SK-N-SH (cell line): ENCODE data around the gene RNF13. TPM values are rescaled to one million over a fixed set of nuclear protein-coding genes. Genes with fewer than 3 reads are reported as not detected.

ENCODE experiments used
- CHD2 ChIP-seq: fragments of 150-350 bp; IDR thresholded peaks from 2 replicates; pipeline ENCODE4 v1.6.1; 2018; ENCODE audit warnings: low read length; ENCODE audit not compliant: partially characterized antibody
- ELF1 ChIP-seq: IDR thresholded peaks from 2 replicates; pipeline ENCODE4 v1.4.0; 2012
- EP300 ChIP-seq, 2 experiments: IDR thresholded peaks; 2 replicates each; pipeline versions ENCODE4 v1.4.0 to v1.6.1; 2012; ENCODE audit warnings: borderline replicate concordance in 1 of 2, low read depth in 1 of 2, low read length in 1 of 2
- FOXM1 ChIP-seq: IDR thresholded peaks from 2 replicates; pipeline ENCODE4 v1.4.0; 2012; ENCODE audit warnings: low read depth, mild to moderate bottlenecking
- GABPA ChIP-seq: IDR thresholded peaks from 2 replicates; pipeline ENCODE4 v1.4.0; 2012; ENCODE audit warnings: low read depth, mild to moderate bottlenecking
- MEF2A ChIP-seq: IDR thresholded peaks from 2 replicates; pipeline ENCODE4 v1.4.0; 2012; ENCODE audit warnings: low read depth, borderline replicate concordance
- MXI1 ChIP-seq: IDR thresholded peaks from 2 replicates; pipeline ENCODE4 v1.6.1; 2012; ENCODE audit warnings: mild to moderate bottlenecking, low read depth, low read length, improper control_type of control experiment
- POLR2AphosphoS5 ChIP-seq: IDR thresholded peaks from 2 replicates; pipeline ENCODE4 v1.6.1; 2012; ENCODE audit warnings: low read depth, low read length
- RAD21 ChIP-seq: IDR thresholded peaks from 2 replicates; pipeline ENCODE4 v1.6.1; 2012; ENCODE audit warnings: mild to moderate bottlenecking, low read length
- RCOR1 ChIP-seq: fragments of 150-350 bp; IDR thresholded peaks from 2 replicates; pipeline ENCODE4 v1.6.1; 2017; ENCODE audit warnings: antibody characterized with exemption, low read length
- RFX5 ChIP-seq: IDR thresholded peaks from 2 replicates; pipeline ENCODE4 v1.6.1; 2012; ENCODE audit warnings: mild to moderate bottlenecking, improper control_type of control experiment, low read length
- RXRA ChIP-seq: IDR thresholded peaks from 2 replicates; pipeline ENCODE4 v1.4.0; 2012; ENCODE audit warnings: low read depth, mild to moderate bottlenecking, borderline replicate concordance
- TAF1 ChIP-seq: IDR thresholded peaks from 2 replicates; pipeline ENCODE4 v1.6.1; 2012; ENCODE audit warnings: low read depth, mild to moderate bottlenecking, low read length, moderate library complexity, borderline replicate concordance
- TCF12 ChIP-seq: IDR thresholded peaks from 2 replicates; pipeline ENCODE4 v1.4.0; 2012
- YY1 ChIP-seq: IDR thresholded peaks from 2 replicates; pipeline ENCODE4 v1.4.0; 2012; ENCODE audit warnings: low read depth, mild to moderate bottlenecking
- polyA plus RNA-seq, 3 experiments: library from polyadenylated mRNA; depleted of rRNA; stranded (reverse); fragments of >200 nt; gene quantifications; 2 replicates each; pipeline ENCODE4 v1.2.3, GENCODE V29; 2012
- TF ChIP-seq, protein P1 (sequence below): IDR thresholded peaks from 2 replicates; pipeline ENCODE4 v1.4.0; 2012; ENCODE audit warnings: low read depth, borderline replicate concordance
- TF ChIP-seq, protein P2 (sequence below): fragments of 150-350 bp; IDR thresholded peaks from 2 replicates; pipeline ENCODE4 v1.6.1; 2017; ENCODE audit warnings: antibody characterized with exemption, low read length, low read depth, borderline replicate concordance
- TF ChIP-seq, protein P3 (sequence below): IDR thresholded peaks from 2 replicates; pipeline ENCODE4 v1.4.0; 2012; ENCODE audit warnings: low read depth
- TF ChIP-seq, protein P4 (sequence below): fragments of 150-350 bp; IDR thresholded peaks from 2 replicates; pipeline ENCODE4 v1.6.1; 2016; ENCODE audit warnings: mild to moderate bottlenecking, low read depth, low read length
- TF ChIP-seq, protein P5 (sequence below): IDR thresholded peaks from 2 replicates; pipeline ENCODE4; 2012
- TF ChIP-seq, protein P6 (sequence below): IDR thresholded peaks from 2 replicates; pipeline ENCODE4 v1.4.0; 2012; ENCODE audit warnings: low read depth, borderline replicate concordance

Gene RNF13
- polyA plus RNA-seq, 1 of the 3 experiments (the other 2 are of a cell fraction): 14.9 TPM

DNA sequence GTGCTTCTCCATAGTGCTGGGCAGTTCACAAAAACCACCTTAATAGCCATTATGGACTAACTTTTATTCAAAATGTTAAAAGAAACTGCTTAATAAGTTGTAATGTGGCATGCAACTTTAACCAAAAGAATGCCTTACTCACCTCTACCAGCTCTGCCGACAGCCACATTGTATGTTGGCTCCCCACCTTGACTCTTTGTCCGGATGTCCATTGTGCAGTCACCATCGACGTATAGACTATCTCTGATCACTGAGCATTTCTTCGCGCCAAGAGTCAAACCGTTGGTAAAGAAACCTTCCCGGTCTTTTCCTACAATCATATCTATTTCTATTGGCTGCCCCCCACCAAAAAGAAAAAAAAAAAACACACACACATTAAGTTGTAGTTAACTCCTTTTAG is 155.2 kb downstream of the RNF13 start (continued):
- TF ChIP-seq, protein P1, sequence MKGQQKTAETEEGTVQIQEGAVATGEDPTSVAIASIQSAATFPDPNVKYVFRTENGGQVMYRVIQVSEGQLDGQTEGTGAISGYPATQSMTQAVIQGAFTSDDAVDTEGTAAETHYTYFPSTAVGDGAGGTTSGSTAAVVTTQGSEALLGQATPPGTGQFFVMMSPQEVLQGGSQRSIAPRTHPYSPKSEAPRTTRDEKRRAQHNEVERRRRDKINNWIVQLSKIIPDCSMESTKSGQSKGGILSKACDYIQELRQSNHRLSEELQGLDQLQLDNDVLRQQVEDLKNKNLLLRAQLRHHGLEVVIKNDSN: no peak
- TF ChIP-seq RCOR1 (no peak), YY1 (no peak), MXI1 (no peak; the same call in 1 of the 2 replicates), TAF1 (no peak), RFX5 (no peak), ELF1 (no peak), RXRA (no peak), MEF2A (no peak), GABPA (no peak), EP300 (IDR thresholded peaks at IDR 0.05; ENCODE audit: borderline replicate concordance in 1 of 2, low read depth in 1 of 2, low read length in 1 of 2) (no peak), POLR2AphosphoS5 (0 out of 2 replicates have a peak, but pooled peaks have one; percentile 15), RAD21 (0 out of 2 replicates have a peak, but pooled peaks have one; percentile 1), TCF12 (no peak), CHD2 (no peak), FOXM1 (no peak)
- TF ChIP-seq, protein P2, sequence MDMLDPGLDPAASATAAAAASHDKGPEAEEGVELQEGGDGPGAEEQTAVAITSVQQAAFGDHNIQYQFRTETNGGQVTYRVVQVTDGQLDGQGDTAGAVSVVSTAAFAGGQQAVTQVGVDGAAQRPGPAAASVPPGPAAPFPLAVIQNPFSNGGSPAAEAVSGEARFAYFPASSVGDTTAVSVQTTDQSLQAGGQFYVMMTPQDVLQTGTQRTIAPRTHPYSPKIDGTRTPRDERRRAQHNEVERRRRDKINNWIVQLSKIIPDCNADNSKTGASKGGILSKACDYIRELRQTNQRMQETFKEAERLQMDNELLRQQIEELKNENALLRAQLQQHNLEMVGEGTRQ: no peak
- TF ChIP-seq, protein P3, sequence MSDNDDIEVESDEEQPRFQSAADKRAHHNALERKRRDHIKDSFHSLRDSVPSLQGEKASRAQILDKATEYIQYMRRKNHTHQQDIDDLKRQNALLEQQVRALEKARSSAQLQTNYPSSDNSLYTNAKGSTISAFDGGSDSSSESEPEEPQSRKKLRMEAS: peak; percentile 43; the same call in 1 of the 2 replicates
- TF ChIP-seq, protein P4, sequence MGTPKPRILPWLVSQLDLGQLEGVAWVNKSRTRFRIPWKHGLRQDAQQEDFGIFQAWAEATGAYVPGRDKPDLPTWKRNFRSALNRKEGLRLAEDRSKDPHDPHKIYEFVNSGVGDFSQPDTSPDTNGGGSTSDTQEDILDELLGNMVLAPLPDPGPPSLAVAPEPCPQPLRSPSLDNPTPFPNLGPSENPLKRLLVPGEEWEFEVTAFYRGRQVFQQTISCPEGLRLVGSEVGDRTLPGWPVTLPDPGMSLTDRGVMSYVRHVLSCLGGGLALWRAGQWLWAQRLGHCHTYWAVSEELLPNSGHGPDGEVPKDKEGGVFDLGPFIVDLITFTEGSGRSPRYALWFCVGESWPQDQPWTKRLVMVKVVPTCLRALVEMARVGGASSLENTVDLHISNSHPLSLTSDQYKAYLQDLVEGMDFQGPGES: no peak
- TF ChIP-seq, protein P5, sequence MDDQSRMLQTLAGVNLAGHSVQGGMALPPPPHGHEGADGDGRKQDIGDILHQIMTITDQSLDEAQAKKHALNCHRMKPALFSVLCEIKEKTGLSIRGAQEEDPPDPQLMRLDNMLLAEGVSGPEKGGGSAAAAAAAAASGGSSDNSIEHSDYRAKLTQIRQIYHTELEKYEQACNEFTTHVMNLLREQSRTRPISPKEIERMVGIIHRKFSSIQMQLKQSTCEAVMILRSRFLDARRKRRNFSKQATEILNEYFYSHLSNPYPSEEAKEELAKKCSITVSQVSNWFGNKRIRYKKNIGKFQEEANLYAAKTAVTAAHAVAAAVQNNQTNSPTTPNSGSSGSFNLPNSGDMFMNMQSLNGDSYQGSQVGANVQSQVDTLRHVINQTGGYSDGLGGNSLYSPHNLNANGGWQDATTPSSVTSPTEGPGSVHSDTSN: no peak
- TF ChIP-seq, protein P6, sequence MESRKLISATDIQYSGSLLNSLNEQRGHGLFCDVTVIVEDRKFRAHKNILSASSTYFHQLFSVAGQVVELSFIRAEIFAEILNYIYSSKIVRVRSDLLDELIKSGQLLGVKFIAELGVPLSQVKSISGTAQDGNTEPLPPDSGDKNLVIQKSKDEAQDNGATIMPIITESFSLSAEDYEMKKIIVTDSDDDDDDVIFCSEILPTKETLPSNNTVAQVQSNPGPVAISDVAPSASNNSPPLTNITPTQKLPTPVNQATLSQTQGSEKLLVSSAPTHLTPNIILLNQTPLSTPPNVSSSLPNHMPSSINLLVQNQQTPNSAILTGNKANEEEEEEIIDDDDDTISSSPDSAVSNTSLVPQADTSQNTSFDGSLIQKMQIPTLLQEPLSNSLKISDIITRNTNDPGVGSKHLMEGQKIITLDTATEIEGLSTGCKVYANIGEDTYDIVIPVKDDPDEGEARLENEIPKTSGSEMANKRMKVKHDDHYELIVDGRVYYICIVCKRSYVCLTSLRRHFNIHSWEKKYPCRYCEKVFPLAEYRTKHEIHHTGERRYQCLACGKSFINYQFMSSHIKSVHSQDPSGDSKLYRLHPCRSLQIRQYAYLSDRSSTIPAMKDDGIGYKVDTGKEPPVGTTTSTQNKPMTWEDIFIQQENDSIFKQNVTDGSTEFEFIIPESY: no peak
